ENCODE measurements around the gene ERBB2. TPM values are rescaled to one million over a fixed set of nuclear protein-coding genes. Genes with fewer than 3 reads are reported as not detected.

Gene ERBB2
- total and polyA plus RNA-seq, 9 of the 15 experiments (the other 6 are each of a cell fraction or from before 2014, with no cell fraction given): 0.74 to 5.6 (median 3.3) TPM

DNA sequence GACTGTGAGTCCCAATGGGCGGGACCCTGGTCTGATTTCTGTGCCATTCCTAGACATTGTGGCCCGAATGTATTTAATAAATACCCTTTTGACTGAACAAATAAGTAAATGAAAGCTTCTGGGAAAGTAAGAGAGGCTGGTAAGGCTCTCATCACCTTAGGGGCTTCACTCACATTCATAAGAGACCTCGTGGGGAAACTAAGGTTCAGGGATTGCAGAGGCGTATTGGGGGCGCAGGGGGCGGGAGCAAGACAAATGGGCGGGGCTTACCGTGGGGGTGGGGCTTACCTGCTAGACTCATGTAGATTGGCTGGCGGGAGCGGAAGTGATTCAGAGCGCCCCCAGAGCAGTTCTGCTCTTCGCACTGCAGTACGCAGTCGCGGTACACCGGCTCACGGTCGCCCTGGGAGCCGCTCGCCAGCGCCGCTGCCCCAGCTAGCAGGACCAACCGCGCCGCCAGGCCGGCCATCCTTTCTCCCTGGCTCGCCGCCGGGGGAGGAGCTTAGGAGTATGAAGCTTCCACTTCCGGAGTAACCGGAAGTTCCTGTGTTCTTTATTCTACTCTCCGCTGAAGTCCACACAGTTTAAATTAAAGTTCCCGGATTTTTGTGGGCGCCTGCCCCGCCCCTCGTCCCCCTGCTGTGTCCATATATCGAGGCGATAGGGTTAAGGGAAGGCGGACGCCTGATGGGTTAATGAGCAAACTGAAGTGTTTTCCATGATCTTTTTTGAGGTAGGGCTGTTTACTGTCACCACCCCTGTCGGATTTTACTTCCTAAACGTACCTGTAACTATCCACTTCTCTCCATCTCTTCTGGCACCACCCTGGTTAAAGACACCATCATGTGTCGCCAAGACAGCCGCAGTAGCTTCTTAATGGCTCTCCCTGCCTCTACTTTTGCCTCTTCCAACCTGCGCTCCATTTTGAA, 12.1 kb upstream of the ERBB2 start, which contains the start of gene PGAP3 (continued):
- 0 out of 2 replicates have a peak, but pooled peaks have one; percentile 20 for TF ChIP-seq THRAP3 (IDR thresholded peaks at IDR 0.05; ENCODE audit: borderline replicate concordance)
- no peak for TF ChIP-seq ZC3H11A (IDR thresholded peaks at IDR 0.05; ENCODE audit: low read depth, low read length)
- no peak for TF ChIP-seq ZBTB2 (IDR thresholded peaks at IDR 0.05)
- TF ChIP-seq RFX5 (IDR thresholded peaks at IDR 0.05; ENCODE audit: low read depth, low read length): no peak
- no peak for TF ChIP-seq TRIM28 (IDR thresholded peaks at IDR 0.05)
- no peak for TF ChIP-seq SREBF1 (IDR thresholded peaks at IDR 0.05; ENCODE audit: borderline replicate concordance, low read depth, low read length)
- TF ChIP-seq TFAM (CRISPR knock-in tag; conservative IDR thresholded peaks at IDR 0.05): no peak
- no peak for TF ChIP-seq HIVEP1 (CRISPR knock-in tag; IDR thresholded peaks at IDR 0.05)
- no peak for TF ChIP-seq ZNF12 (CRISPR knock-in tag; IDR thresholded peaks at IDR 0.05)
- TF ChIP-seq ZSCAN29 (IDR thresholded peaks at IDR 0.05): peak; percentile 85
- TF ChIP-seq BRD4 (IDR thresholded peaks at IDR 0.05): no peak
- TF ChIP-seq SIRT6 (IDR thresholded peaks at IDR 0.05; ENCODE audit: low read depth, low read length): no peak
- TF ChIP-seq BACH1 (tag; IDR thresholded peaks at IDR 0.05): no peak
- no peak for TF ChIP-seq THRB (CRISPR knock-in tag; conservative IDR thresholded peaks at IDR 0.05)
- no peak for TF ChIP-seq POLR3G (IDR thresholded peaks at IDR 0.05; ENCODE audit: extremely low read depth, insufficient read length, insufficient replicate concordance)
- TF ChIP-seq ZNF24 (IDR thresholded peaks at IDR 0.05): no peak
- TF ChIP-seq TGIF2 (CRISPR knock-in tag; IDR thresholded peaks at IDR 0.05): no peak
- TF ChIP-seq, protein P1, sequence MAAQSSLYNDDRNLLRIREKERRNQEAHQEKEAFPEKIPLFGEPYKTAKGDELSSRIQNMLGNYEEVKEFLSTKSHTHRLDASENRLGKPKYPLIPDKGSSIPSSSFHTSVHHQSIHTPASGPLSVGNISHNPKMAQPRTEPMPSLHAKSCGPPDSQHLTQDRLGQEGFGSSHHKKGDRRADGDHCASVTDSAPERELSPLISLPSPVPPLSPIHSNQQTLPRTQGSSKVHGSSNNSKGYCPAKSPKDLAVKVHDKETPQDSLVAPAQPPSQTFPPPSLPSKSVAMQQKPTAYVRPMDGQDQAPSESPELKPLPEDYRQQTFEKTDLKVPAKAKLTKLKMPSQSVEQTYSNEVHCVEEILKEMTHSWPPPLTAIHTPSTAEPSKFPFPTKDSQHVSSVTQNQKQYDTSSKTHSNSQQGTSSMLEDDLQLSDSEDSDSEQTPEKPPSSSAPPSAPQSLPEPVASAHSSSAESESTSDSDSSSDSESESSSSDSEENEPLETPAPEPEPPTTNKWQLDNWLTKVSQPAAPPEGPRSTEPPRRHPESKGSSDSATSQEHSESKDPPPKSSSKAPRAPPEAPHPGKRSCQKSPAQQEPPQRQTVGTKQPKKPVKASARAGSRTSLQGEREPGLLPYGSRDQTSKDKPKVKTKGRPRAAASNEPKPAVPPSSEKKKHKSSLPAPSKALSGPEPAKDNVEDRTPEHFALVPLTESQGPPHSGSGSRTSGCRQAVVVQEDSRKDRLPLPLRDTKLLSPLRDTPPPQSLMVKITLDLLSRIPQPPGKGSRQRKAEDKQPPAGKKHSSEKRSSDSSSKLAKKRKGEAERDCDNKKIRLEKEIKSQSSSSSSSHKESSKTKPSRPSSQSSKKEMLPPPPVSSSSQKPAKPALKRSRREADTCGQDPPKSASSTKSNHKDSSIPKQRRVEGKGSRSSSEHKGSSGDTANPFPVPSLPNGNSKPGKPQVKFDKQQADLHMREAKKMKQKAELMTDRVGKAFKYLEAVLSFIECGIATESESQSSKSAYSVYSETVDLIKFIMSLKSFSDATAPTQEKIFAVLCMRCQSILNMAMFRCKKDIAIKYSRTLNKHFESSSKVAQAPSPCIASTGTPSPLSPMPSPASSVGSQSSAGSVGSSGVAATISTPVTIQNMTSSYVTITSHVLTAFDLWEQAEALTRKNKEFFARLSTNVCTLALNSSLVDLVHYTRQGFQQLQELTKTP (IDR thresholded peaks at IDR 0.05; ENCODE audit: low read depth in 1 of 2, partially characterized antibody in 2 of 2): peak in 1 of 2 experiments; percentile 17
- no peak for TF ChIP-seq STAT6 (CRISPR knock-in tag; IDR thresholded peaks at IDR 0.05)
